HG02970 (cell line): ENCODE data around the gene DPP8.
"Not testable (repeated sequence)": the region's sequence is repeated elsewhere in the genome, so short reads cannot be mapped to it uniquely, and the experiment has no call there.

ENCODE experiments used
- ATAC-seq: cut with Tn5 transposase; IDR thresholded peaks from one replicate; pipeline ENCODE4 v1.9.1; 2021; ENCODE audit warnings: mild to moderate bottlenecking, moderate library complexity, moderate number of reproducible peaks; ENCODE audit not compliant: unreplicated experiment, low FRiP score

The DPP8 gene

GRCh38 chr15:65408324-65409035 lies 109.0 kb downstream of the DPP8 start:
- ATAC-seq = no peak

GRCh38 chr15:65406424-65407000 lies 111.0 kb downstream of the DPP8 start:
- no peak for ATAC-seq

- no peak for ATAC-seq
These were observed 111.6 kb downstream of the DPP8 start for GRCh38 chr15:65405791-65406423.

GRCh38 chr15:65404186-65404872 lies 113.2 kb downstream of the DPP8 start:
- ATAC-seq = no peak

- no peak for ATAC-seq
These were observed 114.5 kb downstream of the DPP8 start for GRCh38 chr15:65402961-65403360.

GRCh38 chr15:65401611-65402240 lies 115.8 kb downstream of the DPP8 start:
- ATAC-seq = no peak

- no peak for ATAC-seq
These were observed 116.5 kb downstream of the DPP8 start for GRCh38 chr15:65400760-65401610.

- ATAC-seq = no peak
These were observed 117.5 kb downstream of the DPP8 start for GRCh38 chr15:65399997-65400396.

GRCh38 chr15:65399001-65399706 lies 118.3 kb downstream of the DPP8 start:
- no peak for ATAC-seq

- not testable (repeated sequence) for ATAC-seq
These were observed 119.0 kb downstream of the DPP8 start for GRCh38 chr15:65398486-65398885.

- no peak for ATAC-seq
These were observed 120.5 kb downstream of the DPP8 start for GRCh38 chr15:65396965-65397317.

- no peak for ATAC-seq
These were observed 121.1 kb downstream of the DPP8 start for GRCh38 chr15:65396283-65396964.

GRCh38 chr15:65395567-65396202 lies 121.8 kb downstream of the DPP8 start:
- ATAC-seq = no peak

GRCh38 chr15:65394936-65395335 lies 122.6 kb downstream of the DPP8 start:
- no peak for ATAC-seq

- no peak for ATAC-seq
These were observed 123.2 kb downstream of the DPP8 start for GRCh38 chr15:65394280-65394789.

- no peak for ATAC-seq
These were observed 123.9 kb downstream of the DPP8 start for GRCh38 chr15:65393557-65393956.

GRCh38 chr15:65393091-65393490 lies 124.4 kb downstream of the DPP8 start:
- no peak for ATAC-seq
